Ureter (tissue), 1 donor: ENCODE results near the gene STPG4. TPM values are rescaled to one million over a fixed set of nuclear protein-coding genes. Genes with fewer than 3 reads are reported as not detected.

Experiments used
- DNase-seq: peaks from one replicate; pipeline ENCODE4 v3.0.0-alpha.2; 2020; ENCODE audit warnings: low spot score
- total RNA-seq: library from RNA; stranded (reverse); gene quantifications from one replicate; pipeline ENCODE4 v1.2.4, GENCODE V29; 2023
- donor health status: DM: yes; HTN: yes; CAD: no.

STPG4 gene
- total RNA-seq, 1 donor from 2014 or later, result not detected

- DNase-seq, result peak; percentile 71
Observed at GRCh38 chr2:47070920-47071824, 83.9 kb downstream of the STPG4 start.

DNA sequence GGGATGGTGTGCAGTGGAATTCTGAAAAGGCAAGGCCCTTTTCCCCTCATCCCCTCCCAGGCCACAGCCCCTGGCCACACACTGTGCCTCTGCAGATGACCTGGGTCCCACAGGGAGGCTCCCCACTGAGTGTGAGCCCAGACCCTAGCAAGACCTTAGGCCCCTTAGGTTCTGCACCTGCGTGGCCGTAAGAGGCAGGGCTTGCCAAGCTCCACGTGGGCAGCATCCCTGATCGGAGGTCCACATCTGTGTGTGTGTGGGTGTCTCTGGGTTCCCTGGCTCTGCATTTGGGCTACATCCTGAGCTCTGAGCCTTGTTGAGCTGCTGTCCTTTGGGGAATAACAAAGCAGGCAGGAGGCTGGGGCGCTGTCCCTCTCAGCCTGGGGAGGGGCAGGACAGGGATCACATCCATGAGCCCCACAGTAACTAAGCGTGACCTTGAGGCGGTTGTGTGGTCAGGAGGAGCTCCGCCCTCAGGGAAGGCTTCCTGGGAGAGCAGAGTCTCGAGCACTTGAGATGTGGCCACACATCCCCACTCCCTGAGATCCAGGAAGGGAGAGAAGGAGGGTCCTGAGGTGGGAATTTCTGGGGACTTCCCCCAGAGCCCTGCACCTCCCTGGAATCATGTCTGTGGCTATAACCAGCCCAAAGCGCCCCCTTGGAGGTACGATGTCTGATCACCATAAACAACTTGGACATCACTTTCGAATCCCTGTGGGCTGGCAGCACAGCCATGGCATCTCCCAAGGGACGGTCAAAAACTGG, 84.8 kb downstream of the STPG4 start:
- no peak for DNase-seq

DNA sequence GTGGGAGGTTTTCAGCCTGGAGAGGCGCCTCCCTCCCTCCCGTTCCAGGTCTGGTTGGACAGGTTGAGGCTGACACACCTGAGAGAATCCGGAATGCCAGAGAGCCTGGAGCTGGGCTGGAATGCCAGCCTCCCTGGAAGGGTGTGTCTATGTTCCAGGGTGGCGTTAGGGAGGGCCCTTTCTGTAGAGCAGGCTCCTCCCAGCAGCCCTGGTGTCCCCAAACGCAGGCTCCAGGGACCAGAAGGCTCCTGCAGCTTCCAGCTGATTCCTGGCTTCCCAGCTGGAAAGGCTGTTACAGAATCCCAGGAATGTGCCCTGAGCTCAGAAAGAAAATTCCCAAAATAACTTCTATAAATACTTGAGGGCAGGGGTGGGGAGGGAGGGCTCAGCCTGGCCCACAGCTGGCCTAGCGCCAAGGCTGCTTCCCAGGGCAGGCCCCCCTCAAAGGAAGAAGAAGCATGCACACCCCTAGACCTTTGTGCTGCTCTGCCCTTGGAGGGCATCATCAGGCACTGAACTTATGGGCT, 85.4 kb downstream of the STPG4 start:
- DNase-seq, result peak; percentile 80

- DNase-seq, result no peak
Observed at GRCh38 chr2:47068981-47069627, 86.0 kb downstream of the STPG4 start.

GRCh38 chr2:47067788-47068407, 87.2 kb downstream of the STPG4 start:
- no peak for DNase-seq

GRCh38 chr2:47065771-47066380, 89.2 kb downstream of the STPG4 start:
- no peak for DNase-seq

- no peak for DNase-seq
Observed at GRCh38 chr2:47065343-47065742, 89.8 kb downstream of the STPG4 start.

- no peak for DNase-seq
Observed at GRCh38 chr2:47064106-47064505, 91.0 kb downstream of the STPG4 start.

DNA sequence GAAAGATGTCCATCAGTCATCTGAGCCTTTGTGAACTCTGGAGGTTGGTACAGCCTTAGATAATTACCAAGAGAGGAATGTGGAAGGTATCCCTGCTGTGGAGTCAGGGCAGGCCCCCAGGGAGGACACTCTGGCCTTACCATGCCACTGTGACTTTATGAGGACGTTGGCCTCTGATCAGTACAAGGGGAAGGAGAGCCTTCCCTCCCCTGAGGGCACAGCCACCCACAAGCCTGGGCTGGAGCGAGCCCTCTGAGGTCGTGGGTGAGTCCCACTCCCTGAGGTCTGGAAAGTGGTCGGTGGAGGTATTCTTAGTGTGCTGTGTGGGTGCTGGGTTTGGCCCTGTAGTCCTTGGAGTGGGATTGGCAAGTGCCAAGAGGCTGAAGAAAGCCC, 91.6 kb downstream of the STPG4 start:
- DNase-seq, result no peak

GRCh38 chr2:47062681-47063537, 92.2 kb downstream of the STPG4 start:
- DNase-seq, result no peak

DNA sequence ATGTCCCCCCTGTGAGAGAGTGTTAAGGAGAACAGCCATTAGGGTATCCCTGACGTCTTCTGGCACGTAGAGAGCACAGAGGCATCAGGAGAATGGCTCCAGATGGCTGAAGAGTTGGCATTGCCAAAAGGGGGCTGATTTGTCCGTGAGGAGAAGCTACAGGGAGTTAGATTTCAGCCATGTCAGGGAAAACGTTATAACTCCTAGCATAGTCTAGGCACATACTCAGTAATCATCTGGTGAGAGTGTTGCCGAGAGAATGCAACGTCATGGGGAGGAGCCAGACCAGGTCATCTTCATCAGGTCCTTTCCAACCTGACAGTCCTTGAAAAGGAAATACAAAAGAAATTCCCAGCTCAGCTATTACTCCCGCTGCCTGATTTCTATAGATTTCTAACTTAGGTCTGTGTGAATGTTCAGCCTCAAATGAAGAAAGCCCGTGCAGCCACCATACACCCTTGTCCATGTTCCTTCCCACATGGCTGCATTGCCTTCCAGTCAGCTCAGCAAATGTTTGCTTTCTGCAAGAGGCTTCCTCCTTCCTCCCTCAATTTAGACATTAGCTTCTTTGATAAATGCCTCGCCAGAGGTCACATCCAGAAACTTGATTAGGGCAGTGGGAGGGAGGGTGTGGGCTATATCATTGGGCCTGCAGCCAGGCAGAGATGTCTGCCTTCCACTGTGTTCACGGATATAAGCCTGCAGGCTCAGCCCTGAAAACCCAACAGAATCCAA, 93.0 kb downstream of the STPG4 start:
- no peak for DNase-seq

GRCh38 chr2:47060652-47061170, 94.4 kb downstream of the STPG4 start:
- no peak for DNase-seq

DNA sequence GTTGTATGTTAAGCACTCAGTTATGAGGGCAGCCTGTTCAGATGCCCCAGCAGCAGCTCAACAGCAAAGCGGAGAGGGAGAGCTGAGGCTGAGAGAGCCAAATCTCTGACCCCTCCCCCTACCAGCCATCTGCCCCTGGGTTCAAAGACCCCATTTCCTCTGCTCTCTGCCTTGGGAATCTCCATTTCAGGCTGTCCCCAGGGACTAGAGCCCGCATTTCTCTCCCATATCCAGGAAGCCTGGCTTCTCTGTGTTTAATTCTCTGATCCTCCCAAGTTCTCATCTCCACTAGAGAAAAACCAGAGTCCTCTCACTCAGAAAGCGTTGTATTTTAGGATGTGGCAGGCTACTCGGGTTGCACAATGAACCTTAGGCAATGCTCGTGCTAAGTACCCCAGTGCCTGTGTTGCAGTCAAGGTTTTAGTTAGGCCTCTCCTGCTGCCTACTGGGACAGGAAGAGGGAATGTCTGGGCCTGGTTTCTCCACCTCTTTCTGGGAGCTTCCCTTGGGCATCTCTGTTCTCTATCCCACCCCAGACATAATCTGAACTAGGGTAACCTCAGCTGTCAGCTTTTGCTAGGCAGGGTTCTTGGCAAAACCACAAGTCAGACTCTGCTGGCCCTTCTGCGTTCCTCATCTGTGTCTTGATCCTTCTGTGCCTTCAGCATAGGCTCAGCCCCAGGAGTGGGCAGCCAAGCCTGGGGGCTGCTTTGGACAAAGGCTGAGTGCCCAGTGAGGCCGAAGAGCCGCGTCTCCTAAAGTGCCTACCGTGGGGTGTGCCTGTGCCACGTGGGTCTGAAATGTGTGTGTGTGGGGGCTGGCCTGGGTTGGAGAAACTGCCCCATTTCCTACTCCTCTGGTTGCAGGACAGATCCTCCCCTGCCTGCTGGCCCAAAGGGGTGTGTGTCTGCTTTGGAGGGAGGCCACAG, 96.8 kb downstream of the STPG4 start:
- no peak for DNase-seq

- DNase-seq, result no peak
Observed at GRCh38 chr2:47057687-47058002, 97.5 kb downstream of the STPG4 start.

- no peak for DNase-seq
Observed at GRCh38 chr2:47056868-47057686, 98.0 kb downstream of the STPG4 start.

GRCh38 chr2:47056374-47056773, 98.7 kb downstream of the STPG4 start:
- no peak for DNase-seq

DNA sequence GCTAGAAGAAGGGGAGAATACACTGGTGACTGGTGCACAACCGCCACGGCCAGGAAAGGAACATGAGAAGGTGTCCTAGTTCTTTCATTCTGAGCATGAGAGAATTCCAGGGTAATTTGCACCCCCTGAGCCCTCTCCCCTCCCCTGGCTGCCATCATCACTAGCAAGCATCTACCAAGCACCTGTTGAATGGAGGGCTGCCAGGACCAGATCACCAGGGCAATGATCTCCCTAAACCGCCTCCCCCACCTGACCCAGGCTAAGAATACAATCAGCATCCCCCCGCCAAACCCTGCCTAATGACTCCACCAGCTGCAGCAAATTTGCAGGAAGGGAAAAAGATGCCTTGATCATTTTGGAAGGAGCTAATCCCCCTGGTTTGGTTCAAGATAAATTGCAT, 100.2 kb downstream of the STPG4 start:
- no peak for DNase-seq
